ENCODE results near the gene CARD10. TPM values are rescaled to one million over a fixed set of nuclear protein-coding genes. Genes with fewer than 3 reads are reported as not detected.

CARD10 gene
- total and polyA plus RNA-seq, 2 of the 13 experiments (the other 11 are each of a cell fraction or from before 2014, with no cell fraction given), result 35.2 to 55.8 TPM

- TF ChIP-seq TERF1 (CRISPR knock-in tag; IDR thresholded peaks at IDR 0.05) (no peak), KDM6A (CRISPR knock-in tag; IDR thresholded peaks at IDR 0.05; ENCODE audit: low read depth) (0 out of 2 replicates have a peak, but pooled peaks have one; percentile 9), PCBP2 (optimal IDR thresholded peaks at IDR 0.05; ENCODE audit: low read depth, low read length, poor library complexity, severe bottlenecking) (no peak), ATAD3A (CRISPR knock-in tag; IDR thresholded peaks at IDR 0.05) (no peak), ELF1 (CRISPR knock-in tag; IDR thresholded peaks at IDR 0.05) (no peak), CHD2 (IDR thresholded peaks at IDR 0.05; ENCODE audit: low read depth, low read length) (no peak), ZNF18 (CRISPR knock-in tag; IDR thresholded peaks at IDR 0.05; ENCODE audit: insufficient replicate concordance) (no peak), ZXDC (CRISPR knock-in tag; IDR thresholded peaks at IDR 0.05) (no peak), IRF1 (CRISPR knock-in tag; IDR thresholded peaks at IDR 0.05; ENCODE audit: low read depth) (no peak), ZC3H4 (CRISPR knock-in tag; IDR thresholded peaks at IDR 0.05; ENCODE audit: borderline replicate concordance) (no peak), ZNF749 (CRISPR knock-in tag; IDR thresholded peaks at IDR 0.05; ENCODE audit: borderline replicate concordance) (no peak), AGO2 (optimal IDR thresholded peaks at IDR 0.05; ENCODE audit: low read depth, low read length) (no peak), ZFP36 (IDR thresholded peaks at IDR 0.05; ENCODE audit: borderline replicate concordance, low read depth, low read length, partially characterized antibody) (no peak), ZSCAN22 (CRISPR knock-in tag; IDR thresholded peaks at IDR 0.05) (no peak), RBM22 (optimal IDR thresholded peaks at IDR 0.05; ENCODE audit: low read length) (no peak), MTERF4 (CRISPR knock-in tag; IDR thresholded peaks at IDR 0.05) (0 out of 2 replicates have a peak, but pooled peaks have one; percentile 73), ATF3 (CRISPR knock-in tag; IDR thresholded peaks at IDR 0.05) (no peak), SIX1 (CRISPR knock-in tag; IDR thresholded peaks at IDR 0.05; ENCODE audit: borderline replicate concordance) (no peak), ZBTB37 (CRISPR knock-in tag; IDR thresholded peaks at IDR 0.05) (no peak)
Observed at GRCh38 chr22:37538590-37539357, 19.6 kb upstream of the CARD10 start (continued).

All from HepG2 (cell line).